ENCODE data around the gene ARHGEF4. TPM values are rescaled to one million over a fixed set of nuclear protein-coding genes. Genes with fewer than 3 reads are reported as not detected.
A peak's percentile ranks its signal among the peaks of the same experiment; 100 is the strongest.

The ARHGEF4 gene
- total RNA-seq, 2 donors from 2014 or later: 0.20 to 0.80 TPM

GRCh38 chr2:131016826-131017741 lies 180.4 kb downstream of the ARHGEF4 start:
- no peaks in the 10 kb centered on the region for H3K36me3 Mint-ChIP-seq
- no peaks in the 10 kb centered on the region for H3K9me3 Mint-ChIP-seq
- DNase-seq (ENCODE audit: low spot score in 2 of 2) (no peak), ATAC-seq (no peak)
- no peak overlapping the region for H3K27ac Mint-ChIP-seq

GRCh38 chr2:131022731-131023130 lies 186.0 kb downstream of the ARHGEF4 start:
- no peaks in the 10 kb centered on the region for H3K9me3 Mint-ChIP-seq
- DNase-seq (ENCODE audit: low spot score in 2 of 2) (no peak), ATAC-seq (no peak)
- peaks cover 0 to 7% of the 10 kb centered on the region in 2 donors for H3K36me3 Mint-ChIP-seq
- H3K27ac Mint-ChIP-seq: no peak overlapping the region

DNA sequence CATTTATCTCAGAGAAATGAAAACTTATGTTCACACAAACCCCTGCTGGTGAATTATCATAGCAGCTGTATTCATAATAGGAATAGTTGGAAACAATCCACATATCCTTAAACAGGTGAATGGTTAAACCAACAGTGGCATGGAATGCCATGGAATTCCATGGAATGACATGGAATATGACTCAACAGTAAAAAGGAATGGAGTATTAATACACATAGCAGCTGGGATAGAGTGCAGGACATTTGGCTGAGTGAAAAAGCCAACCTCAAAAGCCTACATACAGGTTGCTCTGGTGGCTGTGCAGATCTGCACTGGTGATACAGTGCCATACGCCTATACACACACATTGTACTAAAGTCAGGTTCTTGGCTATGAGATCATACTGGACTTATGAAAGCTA lies 187.0 kb downstream of the ARHGEF4 start:
- no peaks in the 10 kb centered on the region for H3K9me3 Mint-ChIP-seq
- peaks cover 0 to 7% of the 10 kb centered on the region in 2 donors for H3K36me3 Mint-ChIP-seq
- ATAC-seq (no peak), DNase-seq (ENCODE audit: low spot score in 2 of 2) (no peak)
- no peak overlapping the region for H3K27ac Mint-ChIP-seq

DNA sequence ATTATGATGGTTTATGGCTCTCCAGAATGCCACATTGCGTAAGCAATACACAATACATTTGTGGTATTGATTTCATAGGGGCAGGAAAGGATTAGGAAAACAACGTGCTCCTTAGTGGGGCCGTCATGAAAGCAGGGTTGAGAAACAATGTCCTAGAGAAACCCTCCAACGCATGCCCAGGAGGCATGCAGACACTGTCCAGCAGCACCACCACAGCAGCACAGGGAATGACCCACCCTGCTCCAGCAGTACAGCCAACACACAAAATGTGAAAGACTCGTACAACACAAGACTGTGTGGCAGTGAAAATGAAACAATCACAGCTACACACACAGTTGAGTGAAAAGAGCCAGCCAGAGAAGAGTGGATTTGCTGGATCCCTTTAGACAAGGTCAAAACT lies 190.2 kb downstream of the ARHGEF4 start:
- DNase-seq (ENCODE audit: low spot score in 2 of 2) (no peak), ATAC-seq (no peak)
- Mint-ChIP-seq H3K36me3 (peaks cover 0 to 7% of the 10 kb centered on the region in 2 donors), H3K27ac (no peak overlapping the region), H3K9me3 (no peaks in the 10 kb centered on the region)

- ATAC-seq (peak in 1 of 2 donors; percentile 34), DNase-seq (ENCODE audit: low spot score in 2 of 2) (no peak)
- H3K27ac Mint-ChIP-seq: no peak overlapping the region
- no peaks in the 10 kb centered on the region for H3K9me3 Mint-ChIP-seq
- H3K36me3 Mint-ChIP-seq: peaks cover 0 to 7% of the 10 kb centered on the region in 2 donors
Measured at GRCh38 chr2:131027566-131028528, 191.1 kb downstream of the ARHGEF4 start.

DNA sequence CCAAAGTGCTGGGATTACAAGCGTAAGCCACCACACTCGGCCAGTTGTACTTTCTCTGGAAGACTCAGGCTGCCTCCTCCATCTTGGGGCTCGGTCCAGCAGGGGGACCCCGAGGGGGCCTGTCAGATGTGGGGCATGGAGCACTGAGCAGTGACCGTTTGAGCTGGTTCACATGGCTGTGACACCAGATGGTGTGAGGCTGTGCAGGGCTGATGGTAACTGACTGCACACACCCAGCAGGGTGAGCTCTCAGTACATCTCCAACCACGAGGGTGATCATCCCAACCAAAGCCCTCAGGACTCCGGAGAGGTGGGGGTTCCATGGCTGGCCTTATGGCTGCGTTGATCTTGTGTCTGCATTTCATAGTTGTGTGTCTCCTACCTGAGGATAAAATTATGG lies 193.1 kb downstream of the ARHGEF4 start:
- Mint-ChIP-seq H3K9me3 (no peaks in the 10 kb centered on the region), H3K27ac (no peak overlapping the region), H3K36me3 (peaks cover 0 to 7% of the 10 kb centered on the region in 2 donors)
- ATAC-seq: no peak
- no peak for DNase-seq (ENCODE audit: low spot score in 2 of 2)

- Mint-ChIP-seq H3K9me3 (no peaks in the 10 kb centered on the region), H3K36me3 (peaks cover 0 to 6% of the 10 kb centered on the region in 2 donors), H3K27ac (no peak overlapping the region)
- no peak for ATAC-seq
- DNase-seq (ENCODE audit: low spot score in 2 of 2): no peak
Measured at GRCh38 chr2:131030478-131030971, 193.8 kb downstream of the ARHGEF4 start.

DNA sequence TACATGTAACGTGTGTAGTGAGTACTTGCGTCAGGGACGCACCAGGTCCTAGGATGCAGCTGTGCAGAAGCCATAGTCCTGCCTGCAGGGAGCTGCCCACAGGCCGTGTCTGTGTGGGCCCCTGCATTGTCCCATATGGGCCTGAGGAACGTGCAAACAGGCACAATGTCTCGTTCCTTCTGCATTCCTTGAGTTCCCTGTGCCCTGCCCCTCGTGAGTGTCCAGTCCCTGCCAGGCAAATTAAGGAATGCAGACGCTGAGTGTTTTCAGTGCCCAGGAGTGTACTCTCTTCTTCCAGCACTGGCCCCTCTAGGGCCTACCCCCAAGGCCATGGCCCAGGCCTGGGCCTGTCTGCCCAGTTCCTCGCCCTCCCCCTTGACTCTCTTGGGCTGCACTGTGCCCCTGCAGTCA lies 194.7 kb downstream of the ARHGEF4 start:
- no peak for ATAC-seq
- DNase-seq (ENCODE audit: low spot score in 2 of 2): no peak
- H3K27ac Mint-ChIP-seq: no peak overlapping the region
- H3K9me3 Mint-ChIP-seq: no peaks in the 10 kb centered on the region
- H3K36me3 Mint-ChIP-seq: no peaks in the 10 kb centered on the region

DNA sequence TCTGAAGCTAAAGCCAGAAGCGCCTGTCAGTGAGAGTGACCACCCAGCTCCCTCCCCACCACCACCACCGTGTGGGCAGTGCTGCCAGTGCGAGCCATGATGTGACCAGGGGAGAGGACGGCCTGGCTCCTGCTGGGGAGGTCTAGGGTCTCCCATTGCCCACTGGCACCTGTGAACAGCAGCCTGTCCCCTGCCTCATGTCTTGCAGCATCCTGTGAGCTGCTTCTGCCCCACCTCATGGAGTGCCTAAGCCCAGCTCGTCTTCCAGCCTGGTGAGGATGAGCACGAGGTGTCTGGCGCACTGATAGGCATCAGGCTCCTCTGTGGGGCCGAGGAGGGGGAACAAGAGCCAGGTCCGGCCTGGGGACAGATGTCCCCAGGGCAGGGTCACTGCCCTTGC lies 195.2 kb downstream of the ARHGEF4 start:
- no peak for ATAC-seq
- DNase-seq (ENCODE audit: low spot score in 2 of 2): no peak
- no peak overlapping the region for H3K27ac Mint-ChIP-seq
- H3K9me3 Mint-ChIP-seq: no peaks in the 10 kb centered on the region
- no peaks in the 10 kb centered on the region for H3K36me3 Mint-ChIP-seq

DNA sequence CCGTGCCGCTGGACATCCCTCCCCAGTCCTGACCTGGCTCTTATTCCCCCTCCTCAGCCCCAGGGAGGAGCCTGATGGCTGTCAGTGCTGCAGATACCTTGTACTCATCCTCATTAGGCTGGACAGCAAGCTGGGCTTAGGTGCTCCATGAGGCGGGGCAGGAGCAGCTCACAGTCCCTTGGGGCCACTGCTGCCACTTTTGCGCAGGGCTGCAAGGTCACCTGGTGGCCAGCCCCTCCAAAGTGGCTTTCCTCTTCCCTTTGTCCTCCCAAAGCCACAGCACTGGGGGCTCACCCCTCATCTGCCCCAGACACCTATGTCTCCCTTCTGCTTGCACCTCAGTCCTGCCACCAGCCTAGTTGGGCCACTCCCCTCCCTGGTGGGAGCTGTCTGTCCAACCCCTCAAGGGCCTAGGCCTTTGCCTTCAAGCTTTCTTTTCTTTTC lies 195.7 kb downstream of the ARHGEF4 start:
- no peak for DNase-seq (ENCODE audit: low spot score in 2 of 2)
- no peaks in the 10 kb centered on the region for H3K36me3 Mint-ChIP-seq
- no peak for ATAC-seq
- no peaks in the 10 kb centered on the region for H3K9me3 Mint-ChIP-seq
- H3K27ac Mint-ChIP-seq: no peak overlapping the region

DNA sequence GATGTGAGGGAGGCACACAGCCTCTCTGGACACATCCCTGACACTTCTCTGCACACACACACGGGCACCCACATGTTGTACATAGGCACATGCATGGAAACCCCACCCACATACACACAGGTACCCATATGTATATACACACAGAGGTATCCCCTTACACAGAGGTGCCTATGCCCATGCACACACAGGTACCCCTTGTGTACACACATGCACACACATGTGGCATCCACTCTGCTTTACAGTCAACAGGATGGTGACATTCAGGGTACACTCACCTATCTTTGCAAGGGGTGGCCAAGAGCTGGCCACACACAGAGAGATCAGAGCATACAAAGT lies 197.0 kb downstream of the ARHGEF4 start:
- no peaks in the 10 kb centered on the region for H3K36me3 Mint-ChIP-seq
- DNase-seq (ENCODE audit: low spot score in 2 of 2) (no peak), ATAC-seq (no peak)
- H3K9me3 Mint-ChIP-seq: no peaks in the 10 kb centered on the region
- H3K27ac Mint-ChIP-seq: no peak overlapping the region

DNA sequence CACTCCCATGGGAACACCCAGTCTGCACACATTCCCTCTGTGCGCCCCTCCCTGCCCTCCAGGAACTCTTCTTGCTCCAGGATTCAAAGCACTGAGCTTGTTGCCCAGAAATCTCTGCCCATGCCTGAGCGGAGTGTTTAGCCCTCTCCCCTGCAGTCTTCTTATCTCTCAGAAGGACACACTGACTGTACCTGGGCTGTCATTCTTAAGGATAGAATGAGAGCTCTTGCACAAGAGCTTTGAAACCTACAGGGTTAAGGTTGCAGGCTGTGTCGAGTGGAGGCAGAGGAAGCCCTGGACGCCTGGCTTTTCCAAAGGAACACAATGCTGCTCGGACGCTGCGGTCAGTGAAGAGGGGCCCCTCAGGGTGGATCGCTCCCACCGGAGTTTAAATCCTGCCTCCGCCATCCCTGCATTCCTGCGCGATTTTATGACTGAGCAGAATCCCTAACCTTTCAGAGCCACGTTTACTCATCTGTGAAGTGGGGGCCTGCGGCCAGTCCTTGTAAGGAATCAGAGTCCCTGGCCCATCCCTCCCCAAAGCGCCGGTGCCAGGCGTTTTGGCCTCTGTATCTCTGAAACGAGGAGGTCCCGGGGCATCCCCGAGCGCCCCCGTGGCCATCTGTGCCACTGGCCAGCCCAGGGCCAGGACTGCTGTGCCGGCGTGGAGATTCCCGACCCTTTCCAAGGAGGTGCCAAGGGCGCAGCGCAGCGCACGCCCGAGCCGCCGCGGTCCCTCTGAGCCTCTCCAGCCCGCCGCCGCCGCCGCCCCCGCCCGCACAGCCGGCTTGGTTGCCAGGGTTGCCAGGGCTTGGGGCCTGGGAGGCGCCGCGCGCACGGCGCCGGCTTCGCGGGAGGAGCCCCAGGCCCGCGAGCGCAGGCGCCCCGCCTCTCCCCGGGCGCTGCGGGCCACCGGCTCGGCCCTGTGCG lies 197.7 kb downstream of the ARHGEF4 start:
- DNase-seq (ENCODE audit: low spot score in 2 of 2) (peak in 1 of 2 donors; percentile 39), ATAC-seq (peak; percentile 40 to 60)
- H3K27ac Mint-ChIP-seq: no peak overlapping the region
- H3K36me3 Mint-ChIP-seq: no peaks in the 10 kb centered on the region
- no peaks in the 10 kb centered on the region for H3K9me3 Mint-ChIP-seq

- ATAC-seq: peak in 1 of 2 donors; percentile 29
- DNase-seq (ENCODE audit: low spot score in 2 of 2): no peak
- no peaks in the 10 kb centered on the region for H3K36me3 Mint-ChIP-seq
- H3K9me3 Mint-ChIP-seq: no peaks in the 10 kb centered on the region
- H3K27ac Mint-ChIP-seq: no peak overlapping the region
Measured at GRCh38 chr2:131035112-131035825, 198.6 kb downstream of the ARHGEF4 start.

- DNase-seq (ENCODE audit: low spot score in 2 of 2): no peak
- H3K9me3 Mint-ChIP-seq: no peaks in the 10 kb centered on the region
- H3K27ac Mint-ChIP-seq: no peak overlapping the region
- no peak for ATAC-seq
- no peaks in the 10 kb centered on the region for H3K36me3 Mint-ChIP-seq
Measured at GRCh38 chr2:131035826-131036231, 199.1 kb downstream of the ARHGEF4 start.

GRCh38 chr2:131036269-131036668 lies 199.6 kb downstream of the ARHGEF4 start:
- Mint-ChIP-seq H3K36me3 (no peaks in the 10 kb centered on the region), H3K27ac (no peak overlapping the region), H3K9me3 (no peaks in the 10 kb centered on the region)
- DNase-seq (ENCODE audit: low spot score in 2 of 2) (no peak), ATAC-seq (no peak)

All from activated naive CD4-positive, alpha-beta T cell treated with anti-CD3 and anti-CD28 coated beads, Interleukin-2, amount 50 U/mL, for 72 hours (primary cell).